GM19193 (cell line): Measurements from ENCODE around the gene GOLPH3.

Experiments used
- POLR2A ChIP-seq: IDR thresholded peaks from 4 replicates; pipeline ENCODE4 v1.6.1; 2011; ENCODE audit not compliant: insufficient read depth, insufficient read length; ENCODE audit errors: extremely low read depth

The GOLPH3 gene

GRCh38 chr5:32096891-32097595, 77.1 kb downstream of the GOLPH3 start:
- TF ChIP-seq POLR2A, result no peak

DNA sequence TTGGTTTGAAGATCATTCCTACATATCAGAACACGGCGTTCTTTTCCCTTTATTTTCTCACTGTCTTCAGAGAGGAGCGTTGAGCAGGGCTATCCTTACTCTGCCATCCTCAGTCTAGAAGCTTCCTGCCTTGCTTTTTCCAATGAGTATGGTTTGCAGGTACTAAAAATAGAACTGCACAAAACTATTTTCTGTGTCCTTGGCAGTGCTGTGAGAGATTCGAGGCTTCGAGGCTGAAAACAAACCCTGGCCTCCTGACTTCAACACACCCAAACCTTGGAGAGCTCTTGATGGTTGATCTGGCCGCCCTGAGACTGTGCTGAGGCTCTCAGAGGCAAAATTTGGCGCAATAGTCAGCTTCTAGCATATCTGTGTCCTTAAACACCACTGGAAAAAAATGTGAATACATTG, 78.9 kb downstream of the GOLPH3 start:
- no peak for TF ChIP-seq POLR2A

DNA sequence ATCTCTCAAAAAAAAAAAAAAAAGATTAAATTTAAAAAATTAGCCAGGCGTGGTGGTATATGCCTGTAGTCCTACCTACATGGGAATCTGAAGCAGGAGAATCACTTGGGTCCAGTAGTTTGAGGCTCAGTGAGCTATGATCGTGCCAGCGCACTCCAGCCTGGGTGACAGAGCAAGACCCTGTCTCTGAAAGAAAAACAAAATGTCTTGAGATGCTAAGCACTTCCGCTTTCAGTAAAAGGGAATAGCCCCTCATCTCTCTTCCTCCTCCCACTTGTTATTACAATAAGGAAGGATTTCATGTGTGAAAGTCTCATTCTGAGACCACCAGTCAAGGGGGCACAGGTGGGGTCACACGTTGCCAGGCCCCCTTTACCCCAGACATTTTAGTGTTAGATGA, 79.4 kb downstream of the GOLPH3 start:
- TF ChIP-seq POLR2A, result no peak

DNA sequence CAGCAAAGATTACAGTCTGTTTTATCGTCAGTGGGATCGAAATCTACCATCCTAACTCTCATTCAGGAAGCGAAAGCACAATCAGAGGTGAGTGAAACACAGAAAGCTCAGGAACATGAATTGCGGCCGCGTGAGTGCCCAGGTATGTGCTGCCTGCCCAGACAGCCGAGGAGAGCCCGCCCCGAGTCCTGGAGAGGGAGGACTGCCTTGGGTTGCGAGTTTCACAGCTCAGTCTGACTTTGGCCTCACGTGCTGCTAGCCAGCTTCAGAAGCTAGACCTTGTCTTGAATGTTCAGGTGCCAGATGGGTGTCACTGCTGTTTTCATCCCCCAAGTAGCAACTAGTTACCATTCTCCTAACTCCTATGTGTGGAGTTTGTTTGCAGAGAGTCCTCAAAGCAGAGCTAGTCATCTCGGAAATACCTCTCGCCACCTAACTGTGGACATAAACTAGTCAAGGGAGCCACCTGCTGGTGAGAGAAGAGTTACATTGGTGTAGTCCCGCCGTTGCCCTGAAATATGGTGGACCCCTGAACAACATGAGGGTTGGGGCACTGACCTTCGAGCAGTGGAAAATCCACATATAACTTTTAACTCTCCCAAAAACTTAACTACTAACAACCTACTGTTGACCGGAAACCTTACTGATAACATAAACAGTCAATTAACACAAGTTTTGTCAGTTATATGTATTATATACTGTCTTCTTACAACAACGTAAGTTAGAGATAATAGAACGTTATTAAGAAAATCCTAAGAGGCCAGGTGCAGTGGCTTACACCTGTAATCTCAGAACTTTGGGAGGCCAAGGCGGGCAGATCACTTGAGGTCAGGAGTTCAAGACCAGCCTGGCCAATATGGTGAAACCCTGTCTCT, 80.9 kb downstream of the GOLPH3 start:
- TF ChIP-seq POLR2A, result no peak

- no peak for TF ChIP-seq POLR2A
Measured at GRCh38 chr5:32090755-32091128, 83.4 kb downstream of the GOLPH3 start.

DNA sequence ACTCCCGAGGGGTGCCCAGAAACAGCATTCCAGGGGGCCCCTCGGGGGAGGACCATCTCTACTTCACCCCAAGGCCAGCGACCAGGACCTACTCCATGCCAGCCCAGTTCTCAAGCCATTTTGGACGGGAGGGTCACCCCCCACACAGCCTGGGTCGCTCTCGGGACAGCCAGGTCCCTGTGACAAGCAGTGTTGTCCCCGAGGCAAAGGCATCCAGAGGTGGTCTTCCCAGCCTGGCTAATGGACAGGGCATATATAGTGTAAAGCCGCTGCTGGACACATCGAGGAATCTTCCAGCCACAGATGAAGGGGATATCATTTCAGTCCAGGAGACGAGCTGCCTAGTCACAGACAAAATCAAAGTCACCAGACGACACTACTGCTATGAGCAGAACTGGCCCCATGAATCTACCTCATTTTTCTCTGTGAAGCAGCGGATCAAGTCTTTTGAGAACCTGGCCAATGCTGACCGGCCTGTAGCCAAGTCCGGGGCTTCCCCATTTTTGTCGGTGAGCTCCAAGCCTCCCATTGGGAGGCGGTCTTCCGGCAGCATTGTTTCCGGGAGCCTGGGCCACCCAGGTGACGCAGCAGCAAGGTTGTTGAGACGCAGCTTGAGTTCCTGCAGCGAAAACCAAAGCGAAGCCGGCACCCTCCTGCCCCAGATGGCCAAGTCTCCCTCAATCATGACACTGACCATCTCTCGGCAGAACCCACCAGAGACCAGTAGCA, 83.9 kb downstream of the GOLPH3 start:
- TF ChIP-seq POLR2A, result no peak

- no peak for TF ChIP-seq POLR2A
Measured at GRCh38 chr5:32089146-32090000, 84.7 kb downstream of the GOLPH3 start.

GRCh38 chr5:32088214-32088613, 85.9 kb downstream of the GOLPH3 start:
- no peak for TF ChIP-seq POLR2A

DNA sequence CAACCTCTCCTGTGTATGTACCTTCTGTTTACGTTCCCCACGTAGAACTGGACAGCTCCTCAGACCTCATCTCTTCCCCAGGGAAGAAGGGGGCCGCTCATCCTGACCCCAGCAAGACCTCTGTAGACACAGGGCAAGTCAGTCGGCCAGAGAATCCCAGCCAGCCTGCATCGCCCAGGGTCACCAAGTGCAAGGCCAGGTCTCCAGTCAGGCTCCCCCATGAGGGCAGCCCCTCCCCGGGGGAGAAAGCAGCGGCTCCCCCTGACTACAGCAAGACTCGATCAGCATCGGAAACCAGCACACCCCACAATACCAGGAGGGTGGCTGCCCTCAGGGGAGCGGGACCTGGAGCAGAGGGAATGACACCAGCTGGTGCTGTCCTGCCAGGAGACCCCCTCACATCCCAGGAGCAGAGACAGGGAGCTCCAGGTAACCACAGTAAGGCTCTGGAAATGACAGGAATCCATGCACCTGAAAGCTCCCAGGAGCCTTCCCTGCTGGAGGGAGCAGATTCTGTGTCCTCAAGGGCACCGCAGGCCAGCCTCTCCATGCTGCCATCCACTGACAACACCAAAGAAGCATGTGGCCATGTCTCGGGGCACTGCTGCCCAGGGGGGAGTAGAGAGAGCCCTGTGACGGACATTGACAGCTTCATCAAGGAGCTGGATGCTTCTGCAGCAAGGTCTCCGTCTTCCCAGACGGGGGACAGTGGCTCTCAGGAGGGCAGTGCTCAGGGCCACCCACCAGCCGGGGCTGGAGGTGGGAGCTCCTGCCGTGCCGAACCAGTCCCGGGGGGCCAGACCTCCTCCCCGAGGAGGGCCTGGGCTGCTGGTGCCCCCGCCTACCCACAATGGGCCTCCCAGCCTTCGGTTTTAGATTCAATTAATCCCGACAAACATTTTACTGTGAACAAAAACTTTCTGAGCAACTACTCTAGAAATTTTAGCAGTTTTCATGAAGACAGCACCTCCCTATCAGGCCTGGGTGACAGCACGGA, 86.7 kb downstream of the GOLPH3 start:
- TF ChIP-seq POLR2A, result no peak

DNA sequence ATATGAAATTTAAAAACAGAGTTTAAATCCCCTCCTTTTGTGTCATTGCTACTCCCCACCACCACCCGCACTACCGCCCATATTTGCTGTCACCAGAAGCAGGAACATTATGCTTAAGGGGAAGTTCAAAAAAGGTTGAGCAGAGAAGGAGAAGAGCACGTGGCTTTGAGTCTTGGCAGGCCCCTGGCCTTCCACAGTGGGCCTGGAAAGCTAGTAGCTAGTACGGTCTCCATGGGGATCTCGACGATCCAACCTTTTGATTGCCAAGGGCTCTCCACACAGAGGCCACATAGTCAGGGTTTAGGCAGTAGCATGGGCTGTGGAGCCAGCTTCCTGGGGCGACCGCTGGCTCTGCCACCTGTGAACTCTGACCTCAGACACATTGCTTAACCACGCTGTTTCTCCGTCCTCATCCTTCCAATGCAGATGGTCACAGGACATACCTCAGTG, 90.1 kb downstream of the GOLPH3 start:
- TF ChIP-seq POLR2A, result no peak

- TF ChIP-seq POLR2A, result no peak
Measured at GRCh38 chr5:32082701-32083100, 91.4 kb downstream of the GOLPH3 start.

GRCh38 chr5:32076699-32077695, 97.1 kb downstream of the GOLPH3 start:
- no peak for TF ChIP-seq POLR2A
